ENCODE measurements around the gene MAIP1.

GRCh38 chr2:199997296-199997695 is 41.9 kb downstream of the MAIP1 start:
- TF ChIP-seq GATA3 (IDR thresholded peaks at IDR 0.05; ENCODE audit: low read depth, low read length) (no peak), GATA2 (IDR thresholded peaks at IDR 0.05; ENCODE audit: low read depth, low read length) (no peak)
